GM10266 (cell line): Measurements from ENCODE around the gene GSAP.

Experiments used
- DNase-seq: peaks from one replicate; pipeline ENCODE4 v3.0.0; 2012; ENCODE audit errors: extremely low spot score
- CTCF ChIP-seq: IDR thresholded peaks from 2 replicates; pipeline ENCODE4 v1.5.1; 2012; ENCODE audit warnings: mild to moderate bottlenecking, low read depth; ENCODE audit not compliant: control insufficient read depth, insufficient read depth; ENCODE audit errors: missing control alignments

Gene GSAP

GRCh38 chr7:77417801-77418200, 1.7 kb upstream of the GSAP start:
- no peak for DNase-seq
- no peak for TF ChIP-seq CTCF

- peak; percentile 53 for DNase-seq
- TF ChIP-seq CTCF: no peak
Observed at GRCh38 chr7:77416621-77417371, 647 bp upstream of the GSAP start.

GRCh38 chr7:77415476-77415822, 700 bp downstream of the GSAP start:
- TF ChIP-seq CTCF: no peak
- peak; percentile 55 for DNase-seq

GRCh38 chr7:77413861-77414424, 2.2 kb downstream of the GSAP start:
- TF ChIP-seq CTCF: no peak

GRCh38 chr7:77413128-77413527, 3.0 kb downstream of the GSAP start:
- DNase-seq: no peak
- TF ChIP-seq CTCF: no peak

More at GRCh38 chr7:77413861-77414424, 2.2 kb downstream of the GSAP start:
- no peak for DNase-seq

- no peak for DNase-seq
- no peak for TF ChIP-seq CTCF
Observed at GRCh38 chr7:77409739-77410547, 6.2 kb downstream of the GSAP start.
